Kidney (tissue), 14 donors: ENCODE measurements around the gene BMERB1. TPM values are rescaled to one million over a fixed set of nuclear protein-coding genes. Genes with fewer than 3 reads are reported as not detected.
A peak's percentile ranks its signal among the peaks of the same experiment; 100 is the strongest.

Experiments
- DNase-seq, 5 donors: peaks; one replicate each; pipeline ENCODE4 v3.0.0-alpha.2; 2013 to 2020
- FAIRE-seq: peaks from 2 replicates; lab custom pipeline; 2012; peaks lifted over from hg19 to GRCh38; lab: Jason Lieb, UNC
- H3K27ac ChIP-seq, 2 donors: one replicate each; pipeline ENCODE4 v1.7.0; 2013; ENCODE audit warnings: low read depth in 2 of 2, low read length in 2 of 2, inconsistent platforms in 1 of 2
- H3K27me3 ChIP-seq: one replicate; pipeline ENCODE4 v1.7.1; 2013; ENCODE audit warnings: low read length, inconsistent platforms; ENCODE audit not compliant: control insufficient read depth, insufficient read depth
- H3K36me3 ChIP-seq, 3 donors: one replicate each; pipeline versions ENCODE4 v1.7.0 to v1.7.1; 2013; ENCODE audit warnings: low read length in 3 of 3, control low read depth in 1 of 3, inconsistent platforms in 1 of 3; ENCODE audit not compliant: insufficient read depth in 3 of 3, control insufficient read depth in 2 of 3
- H3K4me1 ChIP-seq, 3 donors: one replicate each; pipeline versions ENCODE4 v1.7.0 to v1.7.1; 2013; ENCODE audit warnings: low read length in 3 of 3, inconsistent platforms in 1 of 3, low read depth in 1 of 3; ENCODE audit not compliant: control insufficient read depth in 2 of 3, insufficient read depth in 2 of 3
- H3K4me3 ChIP-seq, 3 donors: one replicate each; pipeline versions ENCODE4 v1.7.0 to v1.8.1; 2013; ENCODE audit warnings: low read length in 3 of 3, control low read depth in 1 of 3, inconsistent platforms in 1 of 3
- H3K9ac ChIP-seq, 3 donors: one replicate each; pipeline versions ENCODE4 v1.7.0 to v1.7.1; 2013; ENCODE audit warnings: low read length in 3 of 3, control low read depth in 1 of 3, inconsistent platforms in 1 of 3
- H3K9me3 ChIP-seq, 3 donors: one replicate each; pipeline versions ENCODE4 v1.7.0 to v1.7.1; 2013; ENCODE audit warnings: low read length in 3 of 3, control low read depth in 1 of 3, inconsistent platforms in 1 of 3; ENCODE audit not compliant: control insufficient read depth in 2 of 3, insufficient read depth in 1 of 3
- intact Hi-C: fragments of 100-400 bp; cut with DNase I; formaldehyde crosslinking; loops from one replicate; pipeline ENCODE4 v1.11.1; 2022
- polyA plus RNA-seq: library from polyadenylated mRNA; stranded (reverse); fragments of 350-450 nt; fragmentation: Illumina TruSeq; extraction: RNeasy Lipid Tissue Mini Kit (QIAGEN cat#74804); gene quantifications from one replicate; pipeline ENCODE4 v1.2.3, GENCODE V29; 2014; ENCODE audit warnings: low read depth, low replicate concordance; ENCODE audit not compliant: insufficient read depth
- total RNA-seq: library from RNA; stranded (reverse); fragmentation: NEBNext Ultra II Directional; extraction: Animal tissue kit (Norgen Biotek cat#: 25700); gene quantifications from one replicate; pipeline ENCODE4 v1.2.1, GENCODE V29; 2021
- TF ChIP-seq, protein P1 (sequence below): IDR thresholded peaks from 3 replicates; pipeline ENCODE4 v1.5.1; 2012; ENCODE audit warnings: mild to moderate bottlenecking, moderate library complexity, borderline replicate concordance; ENCODE audit not compliant: insufficient read depth; ENCODE audit errors: extremely low read depth
- donor health status: control.
- donor health status: control.
- donor health status: control.
- donor health status: control.
- donor health status: control.
- donor health status: DM: yes; HTN: yes; CAD: no.
- donor health status: Normal renal cell carcinoma (clear cell type).

Gene BMERB1
- total and polyA plus RNA-seq, 2 donors from 2014 or later: 33.4 to 48.8 TPM

- TF ChIP-seq, protein P1, sequence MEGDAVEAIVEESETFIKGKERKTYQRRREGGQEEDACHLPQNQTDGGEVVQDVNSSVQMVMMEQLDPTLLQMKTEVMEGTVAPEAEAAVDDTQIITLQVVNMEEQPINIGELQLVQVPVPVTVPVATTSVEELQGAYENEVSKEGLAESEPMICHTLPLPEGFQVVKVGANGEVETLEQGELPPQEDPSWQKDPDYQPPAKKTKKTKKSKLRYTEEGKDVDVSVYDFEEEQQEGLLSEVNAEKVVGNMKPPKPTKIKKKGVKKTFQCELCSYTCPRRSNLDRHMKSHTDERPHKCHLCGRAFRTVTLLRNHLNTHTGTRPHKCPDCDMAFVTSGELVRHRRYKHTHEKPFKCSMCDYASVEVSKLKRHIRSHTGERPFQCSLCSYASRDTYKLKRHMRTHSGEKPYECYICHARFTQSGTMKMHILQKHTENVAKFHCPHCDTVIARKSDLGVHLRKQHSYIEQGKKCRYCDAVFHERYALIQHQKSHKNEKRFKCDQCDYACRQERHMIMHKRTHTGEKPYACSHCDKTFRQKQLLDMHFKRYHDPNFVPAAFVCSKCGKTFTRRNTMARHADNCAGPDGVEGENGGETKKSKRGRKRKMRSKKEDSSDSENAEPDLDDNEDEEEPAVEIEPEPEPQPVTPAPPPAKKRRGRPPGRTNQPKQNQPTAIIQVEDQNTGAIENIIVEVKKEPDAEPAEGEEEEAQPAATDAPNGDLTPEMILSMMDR: no peak
- Histone ChIP-seq H3K27me3 (no peaks in the 10 kb centered on the region), H3K27ac (peak overlapping the region in 1 of 2 donors; percentile 9), H3K9ac (no peak overlapping the region), H3K4me1 (peaks cover 0 to 5% (median 3%) of the 10 kb centered on the region in 3 donors), H3K9me3 (no peaks in the 10 kb centered on the region), H3K4me3 (no peak overlapping the region), H3K36me3 (peaks cover 11 to 64% (median 47%) of the 10 kb centered on the region in 3 donors)
- intact Hi-C loops: no loop called here
- DNase-seq: no peak
- no peak for FAIRE-seq
Observed at GRCh38 chr16:15608398-15609285, 174.3 kb downstream of the BMERB1 start.

- TF ChIP-seq, protein P1: no peak
- H3K27me3 ChIP-seq: no peaks in the 10 kb centered on the region
- peaks cover 0 to 5% (median 3%) of the 10 kb centered on the region in 3 donors for H3K4me1 ChIP-seq
- intact Hi-C loops: no loop called here
- no peak overlapping the region for H3K4me3 ChIP-seq
- H3K9ac ChIP-seq: no peak overlapping the region
- FAIRE-seq (no peak), DNase-seq (no peak)
- H3K9me3 ChIP-seq: no peaks in the 10 kb centered on the region
- H3K27ac ChIP-seq: no peak overlapping the region
- peaks cover 13 to 62% (median 44%) of the 10 kb centered on the region in 3 donors for H3K36me3 ChIP-seq
Observed at GRCh38 chr16:15609286-15609649, 174.9 kb downstream of the BMERB1 start.

- TF ChIP-seq, protein P1: no peak
- Histone ChIP-seq H3K9ac (no peak overlapping the region), H3K36me3 (peaks cover 13 to 50% (median 40%) of the 10 kb centered on the region in 3 donors), H3K4me1 (peaks cover 0 to 5% (median 3%) of the 10 kb centered on the region in 3 donors), H3K27me3 (no peaks in the 10 kb centered on the region), H3K9me3 (no peaks in the 10 kb centered on the region), H3K4me3 (no peak overlapping the region), H3K27ac (no peak overlapping the region)
- intact Hi-C loops: no loop called here
- no peak for FAIRE-seq
- DNase-seq: no peak
Observed at GRCh38 chr16:15610369-15610871, 176.0 kb downstream of the BMERB1 start.
